ENCODE results near the gene AOC2. TPM values are rescaled to one million over a fixed set of nuclear protein-coding genes. Genes with fewer than 3 reads are reported as not detected.
"Not testable (repeated sequence)": the region's sequence is repeated elsewhere in the genome, so short reads cannot be mapped to it uniquely, and the experiment has no call there.

The AOC2 gene
- total RNA-seq, 1 donor from 2014 or later = not detected

GRCh38 chr17:42857389-42857788, 13.0 kb downstream of the AOC2 start:
- TF ChIP-seq, protein P1, sequence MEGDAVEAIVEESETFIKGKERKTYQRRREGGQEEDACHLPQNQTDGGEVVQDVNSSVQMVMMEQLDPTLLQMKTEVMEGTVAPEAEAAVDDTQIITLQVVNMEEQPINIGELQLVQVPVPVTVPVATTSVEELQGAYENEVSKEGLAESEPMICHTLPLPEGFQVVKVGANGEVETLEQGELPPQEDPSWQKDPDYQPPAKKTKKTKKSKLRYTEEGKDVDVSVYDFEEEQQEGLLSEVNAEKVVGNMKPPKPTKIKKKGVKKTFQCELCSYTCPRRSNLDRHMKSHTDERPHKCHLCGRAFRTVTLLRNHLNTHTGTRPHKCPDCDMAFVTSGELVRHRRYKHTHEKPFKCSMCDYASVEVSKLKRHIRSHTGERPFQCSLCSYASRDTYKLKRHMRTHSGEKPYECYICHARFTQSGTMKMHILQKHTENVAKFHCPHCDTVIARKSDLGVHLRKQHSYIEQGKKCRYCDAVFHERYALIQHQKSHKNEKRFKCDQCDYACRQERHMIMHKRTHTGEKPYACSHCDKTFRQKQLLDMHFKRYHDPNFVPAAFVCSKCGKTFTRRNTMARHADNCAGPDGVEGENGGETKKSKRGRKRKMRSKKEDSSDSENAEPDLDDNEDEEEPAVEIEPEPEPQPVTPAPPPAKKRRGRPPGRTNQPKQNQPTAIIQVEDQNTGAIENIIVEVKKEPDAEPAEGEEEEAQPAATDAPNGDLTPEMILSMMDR (conservative IDR thresholded peaks at IDR 0.05; ENCODE audit: low read depth, low read length) = no peak
- no peak overlapping the region for H3K4me3 ChIP-seq (ENCODE audit: low read depth, low read length)
- DNase-seq (ENCODE audit: low read depth) = no peak

DNA sequence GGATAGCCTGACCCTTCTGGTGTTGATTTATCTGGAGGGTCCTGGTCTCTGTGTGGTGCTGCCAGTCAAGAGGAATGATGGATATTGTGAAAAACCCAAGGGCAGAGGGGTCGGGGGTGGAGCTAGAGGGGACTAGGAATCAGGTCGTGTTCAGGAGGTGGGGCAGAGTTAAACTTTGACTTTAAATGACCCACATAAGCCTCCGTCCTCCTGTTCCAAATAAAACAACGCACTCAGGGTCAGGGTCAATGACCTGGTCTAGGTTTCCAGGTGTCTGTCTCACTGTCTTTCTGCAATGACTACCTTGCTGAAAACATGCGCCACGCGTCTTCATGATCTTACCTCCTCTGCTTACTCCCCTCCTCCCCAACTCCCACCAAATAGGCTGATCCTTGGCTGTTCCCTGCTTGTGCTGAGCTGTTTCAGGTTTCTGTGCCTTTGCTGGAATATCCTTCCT, 21.3 kb downstream of the AOC2 start:
- H3K4me3 ChIP-seq (ENCODE audit: low read depth, low read length) = no peak overlapping the region
- DNase-seq (ENCODE audit: low read depth) = no peak
- TF ChIP-seq, protein P1 (conservative IDR thresholded peaks at IDR 0.05; ENCODE audit: low read depth, low read length) = no peak

DNA sequence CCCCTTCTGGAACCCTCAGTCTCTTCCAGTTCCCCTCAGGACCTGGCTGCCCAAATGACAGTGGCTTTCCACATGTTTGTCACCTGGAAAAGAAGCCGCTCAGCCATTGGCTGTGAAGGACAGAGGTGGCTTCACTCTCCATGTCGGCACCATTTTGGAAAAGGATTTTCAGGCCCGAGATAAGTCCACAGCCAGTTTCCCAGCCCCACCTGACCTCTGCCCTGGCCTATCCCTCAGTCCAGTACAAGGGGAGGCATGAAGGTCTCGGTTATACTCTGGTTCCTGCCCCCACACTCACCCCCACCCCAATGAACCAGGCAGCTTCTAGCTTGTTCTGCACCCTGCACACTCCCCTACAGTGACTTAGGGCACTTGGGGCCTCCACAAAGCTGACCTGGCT, 21.8 kb downstream of the AOC2 start:
- TF ChIP-seq, protein P1 (conservative IDR thresholded peaks at IDR 0.05; ENCODE audit: low read depth, low read length) = no peak
- no peak for DNase-seq (ENCODE audit: low read depth)
- H3K4me3 ChIP-seq (ENCODE audit: low read depth, low read length) = no peak overlapping the region

GRCh38 chr17:42866631-42867575, 22.5 kb downstream of the AOC2 start:
- TF ChIP-seq, protein P1 (conservative IDR thresholded peaks at IDR 0.05; ENCODE audit: low read depth, low read length) = no peak
- H3K4me3 ChIP-seq (ENCODE audit: low read depth, low read length) = no peak overlapping the region
- no peak for DNase-seq (ENCODE audit: low read depth)

- not testable (repeated sequence) for H3K4me3 ChIP-seq (ENCODE audit: low read depth, low read length); DNase-seq (ENCODE audit: low read depth)
Measured at GRCh38 chr17:42867694-42868261, 23.4 kb downstream of the AOC2 start.

DNA sequence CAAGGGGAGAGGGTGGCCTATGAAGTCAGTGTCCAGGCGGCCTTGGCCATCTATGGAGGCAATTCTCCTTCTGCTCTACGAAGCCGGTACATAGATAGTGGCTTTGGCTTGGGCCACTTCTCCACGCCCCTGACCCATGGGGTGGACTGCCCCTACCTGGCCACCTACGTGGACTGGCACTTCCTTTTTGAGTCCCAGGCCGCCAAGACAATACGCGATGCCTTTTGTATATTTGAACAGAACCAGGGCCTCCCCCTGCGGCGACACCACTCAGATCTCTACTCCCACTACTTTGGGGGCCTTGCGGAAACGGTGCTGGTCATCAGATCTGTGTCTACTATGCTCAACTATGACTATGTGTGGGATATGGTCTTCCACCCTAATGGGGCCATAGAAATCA, 24.0 kb downstream of the AOC2 start:
- TF ChIP-seq, protein P1 (conservative IDR thresholded peaks at IDR 0.05; ENCODE audit: low read depth, low read length) = no peak
- H3K4me3 ChIP-seq (ENCODE audit: low read depth, low read length) = no peak overlapping the region
- DNase-seq (ENCODE audit: low read depth) = no peak

DNA sequence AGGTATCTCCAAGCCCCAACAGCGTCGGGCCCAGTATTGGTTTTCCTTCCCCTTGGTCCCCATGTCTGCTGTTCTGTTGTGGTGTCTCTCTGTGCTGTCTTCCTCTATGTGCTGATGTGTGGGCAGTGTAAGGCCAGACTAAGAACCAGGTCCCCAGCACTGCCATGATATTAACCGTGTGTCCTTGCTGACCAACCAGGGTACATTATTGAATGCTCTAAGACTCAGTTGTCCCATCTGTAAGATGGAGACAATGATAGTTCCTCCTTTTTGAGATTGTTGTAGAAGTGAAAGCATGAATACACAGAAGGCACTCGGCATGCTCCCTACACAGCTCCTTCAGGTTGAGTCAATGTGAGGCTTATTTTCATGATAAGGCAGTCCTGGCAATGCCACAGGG, 27.3 kb downstream of the AOC2 start:
- DNase-seq (ENCODE audit: low read depth) = no peak
- TF ChIP-seq, protein P1 (conservative IDR thresholded peaks at IDR 0.05; ENCODE audit: low read depth, low read length) = no peak
- H3K4me3 ChIP-seq (ENCODE audit: low read depth, low read length) = no peak overlapping the region
